SIG-M5 treated with dmso at 0.1 percent for 504 hours (cell line): ENCODE data around the gene CEP85L.
A peak's percentile ranks its signal among the peaks of the same experiment; 100 is the strongest.

Source experiments
- DNase-seq: peaks from one replicate; lab custom pipeline; 2025; ENCODE audit not compliant: unreplicated experiment; lab: John Stamatoyannopoulos, UW

CEP85L gene

DNA sequence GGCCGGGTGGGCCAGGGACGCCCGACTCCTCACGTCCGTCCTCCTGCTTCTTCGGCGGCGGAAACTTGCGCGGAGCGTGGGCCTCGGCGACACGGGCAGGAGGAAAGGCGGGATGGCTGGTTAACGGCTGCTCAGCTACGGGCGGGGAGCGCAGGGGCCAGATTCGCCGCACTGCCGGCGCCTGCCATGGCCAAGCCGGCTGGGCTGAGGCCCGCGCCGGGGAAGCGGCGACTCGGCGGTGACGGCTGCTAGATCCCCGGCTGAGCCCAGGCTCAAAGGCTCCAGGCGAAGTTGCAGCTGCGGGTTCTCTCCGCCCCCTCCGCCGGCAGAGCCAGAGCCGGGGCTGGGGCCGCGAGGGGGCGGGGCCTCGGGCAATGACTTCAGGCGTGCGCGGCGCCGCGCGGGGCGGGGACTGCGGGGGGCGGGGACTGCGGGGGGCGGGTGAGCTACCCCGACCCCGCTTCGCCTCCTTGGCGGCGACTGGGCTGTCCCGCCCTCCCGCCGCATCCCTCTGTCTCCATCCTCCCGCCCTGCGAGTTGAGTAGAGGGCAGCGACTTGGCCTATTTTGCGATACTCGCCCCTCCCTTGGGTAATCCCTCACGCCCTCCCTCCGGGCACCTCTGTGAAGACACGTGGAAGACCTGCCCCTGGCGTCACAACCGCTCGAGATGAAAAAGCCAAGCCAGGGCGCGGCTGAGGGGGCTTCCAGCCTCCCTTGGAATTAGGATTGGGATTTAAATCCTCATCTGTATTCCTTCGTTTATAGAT, at the start of gene CEP85L:
CEP85L (minus strand) TSS at position 310 of the 769 bp plus-strand sequence. CDS start 322 bp downstream, outside the sequence.
- DNase-seq, result peak; percentile 77

DNA sequence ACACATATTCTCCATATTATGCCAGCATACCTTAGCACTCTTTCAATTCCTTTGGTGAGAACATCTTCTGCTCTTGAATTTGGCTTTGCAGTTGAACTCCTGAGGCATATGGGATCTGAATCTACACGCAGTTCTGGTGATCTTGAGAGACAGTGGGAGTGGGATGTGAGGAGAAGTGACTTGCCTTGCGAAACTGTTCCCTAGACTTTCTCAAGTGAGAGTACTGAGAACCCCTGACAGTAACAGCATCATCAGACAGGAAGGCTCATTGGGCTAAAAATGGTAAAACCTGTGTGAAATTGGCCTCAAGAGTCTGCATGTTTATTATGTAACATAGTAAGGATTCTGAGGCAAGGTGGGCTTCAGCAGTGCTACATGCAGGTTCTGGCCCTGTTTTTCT, 49.1 kb upstream of the CEP85L start:
- DNase-seq, result no peak

DNA sequence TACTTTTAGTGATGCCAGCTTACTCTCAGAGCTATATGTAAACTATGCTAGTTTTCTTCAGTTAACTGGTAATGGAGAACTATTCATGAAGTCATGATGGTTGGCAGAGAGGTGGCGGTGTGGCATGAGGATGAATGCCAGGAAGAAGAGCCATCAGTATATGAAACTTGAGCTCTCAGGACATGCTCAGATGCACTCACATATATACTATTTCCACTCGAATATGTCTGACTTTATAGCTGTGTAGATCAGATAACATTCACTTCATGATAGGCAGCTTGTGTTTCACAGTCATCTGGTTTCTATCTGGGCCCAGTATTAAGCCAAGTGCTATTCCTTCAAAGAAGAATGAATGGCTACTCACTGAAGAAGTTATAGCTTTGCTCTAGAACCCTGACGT, 46.2 kb upstream of the CEP85L start:
- no peak for DNase-seq

DNA sequence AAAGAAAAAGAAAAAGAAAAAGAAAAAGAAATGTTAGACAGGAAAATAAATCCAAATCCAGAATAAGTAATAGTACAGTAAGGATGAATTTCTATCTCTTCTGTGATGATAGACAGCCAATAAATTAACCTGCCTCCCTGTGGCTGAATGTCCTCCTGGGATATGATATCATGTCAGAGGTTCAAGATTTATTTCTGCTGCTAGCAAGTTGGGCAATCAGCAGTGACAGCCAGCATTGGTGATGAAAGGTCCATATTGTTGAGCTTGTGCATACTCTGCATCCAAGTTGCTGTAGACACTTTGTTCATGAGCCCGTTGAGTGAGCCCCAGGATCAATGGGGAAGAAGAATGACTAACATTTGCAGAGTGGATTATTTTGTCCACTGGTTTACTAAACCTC, 44.9 kb upstream of the CEP85L start:
- DNase-seq, result no peak

DNA sequence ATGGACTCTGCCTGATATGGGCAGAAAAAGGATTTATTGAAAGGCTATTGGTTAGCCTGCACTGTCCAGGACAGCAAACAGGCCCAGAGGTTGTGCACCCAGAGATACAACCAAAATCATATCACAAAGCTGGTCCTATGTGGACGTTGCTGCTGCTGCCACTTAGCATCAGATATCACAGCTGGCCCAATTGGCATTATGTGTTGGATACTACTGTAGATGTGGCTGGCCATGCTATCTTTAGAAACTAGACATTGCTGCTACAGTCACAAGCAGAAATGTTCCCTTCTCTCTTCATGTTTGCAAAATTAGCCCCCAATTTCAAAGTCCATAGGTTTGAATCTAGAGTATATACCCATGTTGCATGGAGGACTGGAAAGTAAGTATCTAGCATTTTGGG, 42.2 kb upstream of the CEP85L start:
- no peak for DNase-seq

DNA sequence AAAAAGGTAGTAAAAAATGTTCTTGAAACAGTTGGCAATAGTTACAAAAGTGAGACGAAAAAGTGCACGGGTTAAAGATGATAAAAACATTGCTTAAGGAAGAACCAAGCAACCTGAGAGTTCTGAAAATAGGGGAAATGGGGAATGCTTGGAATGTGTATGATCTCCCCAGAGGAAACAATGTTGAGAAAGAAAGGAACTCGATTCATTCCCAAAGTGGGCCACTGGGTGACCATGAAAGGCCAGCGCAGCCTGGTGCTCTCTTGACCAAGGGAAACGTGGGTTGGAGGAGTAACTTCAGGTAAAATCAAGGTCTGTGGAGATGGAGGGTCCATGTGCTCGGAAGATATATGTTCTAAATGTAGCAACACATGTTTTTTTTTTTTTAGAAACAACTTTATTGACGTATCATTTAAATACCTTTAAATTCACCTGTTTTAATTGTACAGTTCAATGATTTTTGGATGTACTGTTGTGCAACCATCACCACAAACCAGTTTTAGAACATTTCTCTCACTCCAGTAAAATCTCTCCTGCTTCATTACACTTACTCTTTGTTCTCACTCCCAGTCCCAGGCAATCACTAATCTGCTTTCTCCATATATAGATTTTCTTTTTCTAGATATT, 34.5 kb upstream of the CEP85L start:
- DNase-seq, result no peak

DNA sequence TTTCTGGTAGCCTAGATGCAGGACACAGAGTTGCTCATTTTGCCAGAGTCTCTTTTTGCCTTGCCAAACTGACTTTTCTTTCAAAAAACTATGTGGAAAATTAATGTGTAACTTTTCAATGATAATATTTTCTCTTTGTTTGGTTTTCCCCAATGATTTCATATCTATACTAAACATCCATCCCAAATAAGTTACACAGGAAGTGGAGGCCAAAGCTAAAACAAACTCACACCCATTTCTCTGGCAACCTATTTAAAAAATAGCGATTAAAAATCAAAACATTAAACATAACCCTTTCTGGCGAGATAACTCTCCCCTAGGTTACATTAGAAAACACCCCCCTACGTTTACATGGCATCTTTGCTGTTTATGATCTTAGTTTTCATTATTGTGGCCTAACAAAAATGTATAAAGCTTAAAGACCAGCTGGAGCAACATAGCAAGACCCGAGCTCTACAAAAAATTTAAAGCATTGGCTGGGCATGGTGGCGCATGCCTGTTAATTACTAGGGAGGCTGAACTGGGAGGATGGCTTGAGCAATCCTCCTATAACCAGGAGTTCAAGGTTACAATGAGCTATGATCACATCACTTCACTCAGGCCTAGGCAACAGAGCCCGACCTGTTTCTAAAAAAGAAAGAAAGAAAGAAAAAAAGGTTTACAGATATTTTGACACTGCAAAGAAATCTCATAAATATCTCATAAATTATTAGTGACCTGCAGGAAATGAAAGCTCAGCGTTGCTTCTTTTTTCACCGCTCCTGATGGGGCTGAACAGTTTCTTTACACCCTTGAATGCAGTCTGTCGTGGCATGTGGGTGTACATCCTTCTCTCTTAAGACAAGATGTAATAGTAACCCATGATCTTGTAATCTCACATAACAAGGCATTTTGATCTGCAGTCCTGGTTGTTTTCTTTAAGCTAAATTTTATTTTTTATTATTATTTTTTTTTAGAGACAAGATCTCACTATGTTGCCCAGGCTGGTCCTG, 32.8 kb upstream of the CEP85L start:
- DNase-seq, result no peak

DNA sequence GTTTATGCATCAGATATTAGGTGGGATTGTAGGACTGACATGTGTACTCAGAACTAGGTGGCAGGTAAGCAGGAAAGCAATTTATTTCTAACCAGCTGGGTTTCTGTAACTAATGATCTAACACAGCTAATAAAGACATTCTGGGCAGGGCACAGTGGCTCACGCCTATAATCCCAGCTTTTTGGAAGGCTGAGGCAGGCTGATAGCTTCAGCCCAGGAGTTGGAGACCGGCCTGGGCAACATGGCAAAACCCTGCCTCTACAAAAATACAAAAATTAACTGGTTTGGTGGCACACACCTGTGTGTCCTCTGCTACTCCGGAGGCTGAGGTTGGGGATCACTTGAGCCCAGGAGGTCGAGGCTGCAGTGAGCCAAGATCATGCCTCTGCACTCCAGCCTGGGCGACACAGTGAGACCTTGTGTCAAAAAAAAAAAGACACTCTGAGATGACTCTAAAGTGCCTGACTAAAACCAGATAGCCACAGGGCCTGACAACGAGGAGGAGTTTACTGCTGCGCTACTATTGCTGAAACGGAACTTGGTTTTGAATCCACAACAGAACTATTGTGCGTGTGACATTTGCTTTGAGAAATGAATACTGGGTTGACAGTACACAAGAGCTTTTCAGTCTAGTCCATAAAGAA, 29.2 kb upstream of the CEP85L start:
- DNase-seq, result no peak

DNA sequence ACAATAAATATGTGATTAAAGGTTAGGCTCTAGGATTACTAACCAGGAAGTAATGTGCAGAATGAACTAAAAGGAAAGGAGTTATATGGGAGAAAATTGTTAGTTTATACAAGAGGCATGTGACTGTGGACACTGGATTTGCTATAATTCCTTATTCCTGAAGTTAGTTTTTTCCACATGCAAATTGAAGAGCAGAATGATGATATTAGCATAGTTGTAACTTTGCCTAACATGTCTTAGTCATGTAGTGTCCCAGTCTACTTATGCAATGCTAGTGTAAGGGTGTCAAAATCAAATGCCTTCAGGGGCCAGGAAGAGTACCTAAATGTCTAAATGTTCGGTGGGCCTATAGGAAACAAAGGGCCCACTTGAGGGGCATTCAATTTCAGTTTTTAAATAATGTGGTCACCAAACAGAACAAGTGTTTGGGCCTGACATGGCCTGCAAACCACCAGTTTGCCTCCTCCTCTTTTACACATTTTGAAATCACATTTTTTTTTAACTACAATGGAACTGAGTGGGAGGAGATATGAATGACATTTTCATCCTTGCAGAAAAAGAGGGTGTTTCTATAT, 28.0 kb upstream of the CEP85L start:
- no peak for DNase-seq

DNA sequence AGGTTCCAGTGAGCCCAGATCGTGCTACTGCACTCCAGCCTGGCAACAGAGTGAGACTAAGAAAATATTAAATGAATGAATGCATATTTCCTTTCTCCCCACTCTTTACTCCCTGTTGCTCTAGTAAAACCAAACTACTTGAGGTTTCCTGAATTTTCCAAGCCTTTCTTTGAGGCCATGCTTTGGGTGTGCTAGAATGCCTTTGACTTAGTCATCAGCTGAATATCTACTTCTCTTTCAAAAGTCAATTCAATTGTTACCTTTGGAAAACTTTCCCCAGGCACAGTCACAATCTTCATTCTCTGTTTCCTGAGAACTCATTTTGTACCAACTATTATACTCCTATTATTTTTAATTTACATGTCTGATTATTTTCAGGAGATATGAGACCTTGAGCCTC, 27.5 kb upstream of the CEP85L start:
- no peak for DNase-seq

DNA sequence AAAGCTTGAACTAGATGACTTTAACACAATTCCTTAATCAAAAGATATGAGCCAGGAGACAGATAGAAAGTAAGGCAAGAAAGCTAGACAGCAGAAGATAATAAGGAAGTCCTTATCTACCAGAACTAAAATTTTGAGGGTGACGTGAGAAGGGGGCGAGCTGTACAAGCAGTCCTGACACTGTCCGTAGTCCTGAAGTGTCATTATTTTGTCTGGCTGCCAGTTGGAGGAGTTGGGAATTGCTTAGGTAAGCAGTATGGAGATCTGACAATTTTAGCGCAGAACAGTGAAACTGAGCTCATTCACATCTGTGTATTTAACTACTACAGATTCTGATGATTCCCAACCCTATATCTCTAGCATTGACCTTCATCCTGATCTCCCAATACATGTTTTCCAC, 25.8 kb upstream of the CEP85L start:
- DNase-seq, result no peak

DNA sequence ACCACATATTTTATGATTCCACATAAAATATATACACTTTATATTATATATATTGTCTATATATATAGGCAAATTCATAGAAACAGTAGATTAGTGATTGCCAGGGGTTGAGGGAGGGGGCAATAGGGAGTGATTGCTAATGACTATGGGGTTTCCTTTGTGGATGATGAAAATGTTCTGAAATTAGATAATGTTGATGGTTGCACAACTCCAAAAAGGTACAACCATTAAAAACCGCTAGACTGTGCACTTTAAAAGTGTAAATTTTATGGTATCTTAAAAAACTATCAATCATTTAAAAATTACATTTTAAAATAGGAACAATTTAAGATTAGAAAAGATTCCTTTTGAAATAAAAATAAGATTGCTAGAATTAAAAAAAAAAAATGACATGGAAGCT, 23.8 kb upstream of the CEP85L start:
- DNase-seq, result no peak

DNA sequence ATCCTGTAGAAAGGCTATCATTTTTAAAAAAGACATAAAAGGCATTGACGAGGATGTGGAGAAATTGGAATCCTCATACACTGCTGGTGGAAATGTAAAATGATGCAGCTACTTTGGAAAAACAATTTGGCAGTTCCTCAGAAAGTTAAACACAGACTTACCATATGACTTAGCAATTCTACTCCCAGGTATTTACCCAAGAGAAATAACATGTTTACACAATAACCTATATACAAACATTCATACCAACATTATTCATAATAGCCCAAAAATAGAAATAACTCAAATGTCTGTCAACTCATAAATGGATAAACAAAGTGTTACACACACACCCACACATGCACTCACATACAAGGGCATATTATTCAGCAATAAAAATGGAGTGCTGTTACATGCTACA, 23.4 kb upstream of the CEP85L start:
- no peak for DNase-seq

DNA sequence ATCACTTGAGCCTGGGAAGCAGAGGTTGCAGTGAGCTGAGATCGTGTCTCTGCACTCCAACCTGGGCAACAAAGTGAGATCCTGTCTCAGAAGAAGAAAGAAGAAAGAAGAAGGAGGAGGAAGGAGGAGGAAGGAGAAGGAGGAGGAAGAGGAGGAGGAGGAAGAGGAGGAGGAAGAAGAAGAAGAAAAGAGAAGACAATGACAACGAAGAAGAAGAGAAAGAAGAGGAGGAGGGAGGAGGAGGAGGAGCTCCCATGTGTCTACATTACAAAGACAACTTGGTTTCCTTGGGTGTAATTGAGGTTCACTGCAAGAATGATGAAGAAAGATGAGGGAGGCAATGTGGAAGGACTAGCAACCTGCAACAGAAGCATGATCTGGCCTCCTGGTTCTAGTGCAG, 21.3 kb upstream of the CEP85L start:
- DNase-seq, result no peak

DNA sequence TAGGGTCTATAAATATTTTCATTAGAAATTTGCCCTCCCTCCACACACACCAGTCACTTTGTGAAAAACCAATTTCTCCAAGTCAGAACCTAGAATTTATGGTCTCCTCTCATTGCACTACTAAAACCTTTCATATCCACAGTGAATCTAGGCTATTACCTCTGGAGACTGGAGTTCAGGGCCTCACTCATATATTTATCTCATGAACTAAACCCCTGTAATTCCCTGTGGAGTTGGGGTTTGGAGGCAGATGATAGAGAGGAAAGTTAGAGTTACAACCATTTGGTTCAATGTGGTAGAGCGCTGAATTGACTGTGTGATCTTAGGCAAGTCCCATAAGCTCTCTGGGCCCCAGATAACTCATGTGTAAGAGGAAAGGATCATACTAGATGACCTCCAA, 18.2 kb upstream of the CEP85L start:
- DNase-seq, result no peak

DNA sequence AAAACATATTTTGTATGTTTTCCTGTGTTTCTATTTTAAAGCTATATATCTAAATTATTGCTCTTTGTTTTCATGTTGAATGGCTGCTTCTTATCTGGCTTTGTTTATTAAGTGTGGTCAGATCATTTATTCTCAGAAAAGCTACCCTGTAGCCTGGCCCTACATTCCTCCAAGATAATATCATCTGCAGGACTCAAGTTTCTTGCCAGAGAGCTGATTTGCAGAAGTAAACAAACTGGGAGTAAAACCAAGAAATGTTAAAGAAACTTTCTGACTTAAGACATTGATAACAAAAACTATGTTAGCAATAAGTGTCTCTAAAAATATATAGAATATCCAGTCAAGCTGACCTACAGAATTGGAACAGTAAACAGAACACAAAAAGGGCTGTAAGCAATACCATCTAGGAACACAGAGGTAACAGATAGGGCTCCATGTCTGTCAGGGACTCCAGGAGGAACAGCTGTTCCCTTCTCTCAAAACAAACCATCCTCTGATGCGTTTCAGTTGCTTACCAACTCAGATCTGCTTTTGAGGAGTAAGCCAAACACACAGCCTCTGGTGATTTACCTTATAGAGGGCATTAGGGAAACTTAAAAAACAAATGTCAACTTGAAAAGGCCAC, 17.5 kb upstream of the CEP85L start:
- no peak for DNase-seq

DNA sequence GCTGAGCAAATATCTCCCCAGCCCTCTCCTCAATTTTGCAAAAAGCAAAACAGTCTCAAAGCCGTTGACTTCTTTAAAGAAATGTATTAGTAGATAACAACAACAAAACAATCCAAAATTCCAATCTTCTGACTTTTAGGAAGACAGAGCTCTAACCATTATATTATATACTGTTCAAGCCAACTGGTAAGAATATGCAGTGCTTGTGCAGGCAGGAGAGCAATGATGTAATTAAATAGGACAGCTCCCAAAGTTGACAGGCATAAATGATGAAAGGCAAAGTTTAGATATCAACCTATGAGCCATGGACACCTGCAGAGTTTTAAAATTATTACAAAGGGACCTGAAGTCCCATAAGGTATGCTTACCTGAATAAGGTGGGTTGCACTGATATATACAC, 16.6 kb upstream of the CEP85L start:
- DNase-seq, result no peak

DNA sequence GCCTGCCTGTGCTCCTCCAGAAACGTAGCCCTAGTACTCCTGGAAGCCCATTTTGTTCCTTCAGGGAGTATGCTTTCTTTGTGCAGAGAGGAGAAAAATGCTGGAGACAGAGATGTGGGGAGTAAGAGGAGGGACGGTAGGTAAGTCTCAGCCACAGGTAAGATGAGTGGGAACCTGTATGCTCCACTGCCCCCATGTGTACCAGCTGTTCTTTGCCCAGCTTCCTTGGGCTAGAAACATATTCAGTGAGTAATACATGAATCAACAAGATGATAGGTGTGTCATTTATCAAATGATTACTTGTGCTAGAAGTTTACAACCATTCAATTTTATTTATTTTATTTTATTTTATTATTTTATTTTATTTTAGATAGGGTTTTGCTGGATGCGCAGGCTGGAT, 13.6 kb upstream of the CEP85L start:
- no peak for DNase-seq

DNA sequence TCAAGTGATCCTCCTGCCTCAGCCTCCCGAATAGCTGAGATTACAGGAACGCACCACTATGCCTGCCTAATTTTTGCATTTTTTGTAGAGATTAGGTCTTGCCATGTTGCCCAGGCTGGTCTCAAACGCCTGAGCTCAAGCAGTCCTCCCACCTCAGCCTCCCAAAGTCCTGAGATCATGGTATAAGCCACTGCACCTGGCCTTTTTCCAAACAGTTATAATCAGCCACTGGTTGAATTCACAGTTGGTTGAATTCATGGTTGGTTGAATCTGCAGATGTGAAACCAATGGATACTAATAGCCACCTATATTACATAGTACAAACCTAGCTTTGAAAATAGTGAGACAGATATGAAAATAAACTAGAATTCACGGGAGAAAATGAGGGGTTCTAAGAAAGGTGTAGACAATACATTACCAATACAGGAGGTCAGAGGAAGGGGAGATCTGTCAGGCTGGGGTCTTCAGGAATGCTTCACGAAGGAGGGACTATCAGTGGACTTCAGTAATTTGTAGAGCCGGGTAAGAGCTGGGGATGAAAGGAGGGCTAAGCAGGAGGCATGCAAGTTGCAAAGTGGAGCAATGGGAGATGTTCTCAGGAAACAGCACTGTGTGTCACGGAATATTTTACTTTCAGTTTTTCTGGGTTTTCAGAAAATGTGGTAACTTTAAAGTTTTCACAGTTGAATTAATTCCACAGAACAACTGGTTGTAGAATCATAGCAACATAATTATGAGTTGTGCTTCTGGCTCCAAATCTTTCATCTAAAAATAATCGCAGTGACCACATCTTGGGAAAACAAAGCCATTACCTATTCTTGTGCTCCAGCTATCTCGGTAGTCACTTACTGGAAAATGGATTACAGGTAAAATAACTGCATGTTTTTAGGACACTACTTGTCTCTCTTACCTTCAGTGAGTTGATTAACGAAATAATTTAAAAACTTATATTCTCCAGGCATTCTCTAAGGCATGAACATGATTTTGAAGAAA, 12.9 kb upstream of the CEP85L start:
- DNase-seq, result no peak
